PC-9 (cell line): ENCODE data around the gene GLYATL3.

Experiments used
- EZH2 ChIP-seq: fragments of 200-600 bp; sonication (generic); IDR thresholded peaks from 2 replicates; pipeline ENCODE4 v1.8.0; 2017; ENCODE audit warnings: antibody characterized with exemption, low read depth
- TF ChIP-seq, protein P1 (sequence below): fragments of 200-600 bp; sonication (generic); conservative IDR thresholded peaks from 2 replicates; pipeline ENCODE4 v1.6.1; 2017; ENCODE audit warnings: mixed run types, antibody characterized with exemption, mild to moderate bottlenecking, moderate library complexity

DNA sequence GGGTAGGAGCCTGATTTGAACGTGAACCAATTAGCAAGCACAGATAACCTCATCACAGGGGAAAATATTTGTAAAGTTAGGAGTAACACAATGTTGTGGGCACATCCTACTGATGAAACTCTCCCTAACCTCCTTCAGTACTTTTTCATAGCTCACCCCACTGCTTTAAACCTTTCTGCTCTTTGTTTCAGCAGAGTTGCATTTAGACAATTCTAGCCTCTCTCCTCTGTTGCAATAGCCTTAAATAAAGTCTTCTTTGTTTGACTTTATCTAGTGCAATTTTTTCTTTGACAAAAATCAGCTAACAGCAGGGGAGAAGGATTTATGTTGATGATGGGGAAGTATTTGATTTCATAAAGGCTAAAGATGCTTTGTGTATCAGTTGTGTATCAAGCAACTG is 64.8 kb downstream of the GLYATL3 start:
- TF ChIP-seq, protein P1, sequence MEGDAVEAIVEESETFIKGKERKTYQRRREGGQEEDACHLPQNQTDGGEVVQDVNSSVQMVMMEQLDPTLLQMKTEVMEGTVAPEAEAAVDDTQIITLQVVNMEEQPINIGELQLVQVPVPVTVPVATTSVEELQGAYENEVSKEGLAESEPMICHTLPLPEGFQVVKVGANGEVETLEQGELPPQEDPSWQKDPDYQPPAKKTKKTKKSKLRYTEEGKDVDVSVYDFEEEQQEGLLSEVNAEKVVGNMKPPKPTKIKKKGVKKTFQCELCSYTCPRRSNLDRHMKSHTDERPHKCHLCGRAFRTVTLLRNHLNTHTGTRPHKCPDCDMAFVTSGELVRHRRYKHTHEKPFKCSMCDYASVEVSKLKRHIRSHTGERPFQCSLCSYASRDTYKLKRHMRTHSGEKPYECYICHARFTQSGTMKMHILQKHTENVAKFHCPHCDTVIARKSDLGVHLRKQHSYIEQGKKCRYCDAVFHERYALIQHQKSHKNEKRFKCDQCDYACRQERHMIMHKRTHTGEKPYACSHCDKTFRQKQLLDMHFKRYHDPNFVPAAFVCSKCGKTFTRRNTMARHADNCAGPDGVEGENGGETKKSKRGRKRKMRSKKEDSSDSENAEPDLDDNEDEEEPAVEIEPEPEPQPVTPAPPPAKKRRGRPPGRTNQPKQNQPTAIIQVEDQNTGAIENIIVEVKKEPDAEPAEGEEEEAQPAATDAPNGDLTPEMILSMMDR, result no peak
- TF ChIP-seq EZH2, result no peak
